GM19238 (cell line): ENCODE results near the gene LGI4.
"Not testable (repeated sequence)": the region's sequence is repeated elsewhere in the genome, so short reads cannot be mapped to it uniquely, and the experiment has no call there.

Experiments used
- DNase-seq: peaks from one replicate; pipeline ENCODE4 v3.0.0; 2011; ENCODE audit warnings: low spot score; ENCODE audit not compliant: insufficient read length

Gene LGI4

GRCh38 chr19:35160629-35161433 is 26.0 kb upstream of the LGI4 start:
- no peak for DNase-seq

GRCh38 chr19:35159606-35160005 is 24.7 kb upstream of the LGI4 start:
- DNase-seq, result no peak

GRCh38 chr19:35157431-35157830 is 22.6 kb upstream of the LGI4 start:
- DNase-seq, result no peak

GRCh38 chr19:35156673-35157014 is 21.8 kb upstream of the LGI4 start:
- no peak for DNase-seq

GRCh38 chr19:35155981-35156672 is 21.3 kb upstream of the LGI4 start:
- no peak for DNase-seq

- peak; percentile 47 for DNase-seq
Observed at GRCh38 chr19:35155441-35155840, 20.6 kb upstream of the LGI4 start.

DNA sequence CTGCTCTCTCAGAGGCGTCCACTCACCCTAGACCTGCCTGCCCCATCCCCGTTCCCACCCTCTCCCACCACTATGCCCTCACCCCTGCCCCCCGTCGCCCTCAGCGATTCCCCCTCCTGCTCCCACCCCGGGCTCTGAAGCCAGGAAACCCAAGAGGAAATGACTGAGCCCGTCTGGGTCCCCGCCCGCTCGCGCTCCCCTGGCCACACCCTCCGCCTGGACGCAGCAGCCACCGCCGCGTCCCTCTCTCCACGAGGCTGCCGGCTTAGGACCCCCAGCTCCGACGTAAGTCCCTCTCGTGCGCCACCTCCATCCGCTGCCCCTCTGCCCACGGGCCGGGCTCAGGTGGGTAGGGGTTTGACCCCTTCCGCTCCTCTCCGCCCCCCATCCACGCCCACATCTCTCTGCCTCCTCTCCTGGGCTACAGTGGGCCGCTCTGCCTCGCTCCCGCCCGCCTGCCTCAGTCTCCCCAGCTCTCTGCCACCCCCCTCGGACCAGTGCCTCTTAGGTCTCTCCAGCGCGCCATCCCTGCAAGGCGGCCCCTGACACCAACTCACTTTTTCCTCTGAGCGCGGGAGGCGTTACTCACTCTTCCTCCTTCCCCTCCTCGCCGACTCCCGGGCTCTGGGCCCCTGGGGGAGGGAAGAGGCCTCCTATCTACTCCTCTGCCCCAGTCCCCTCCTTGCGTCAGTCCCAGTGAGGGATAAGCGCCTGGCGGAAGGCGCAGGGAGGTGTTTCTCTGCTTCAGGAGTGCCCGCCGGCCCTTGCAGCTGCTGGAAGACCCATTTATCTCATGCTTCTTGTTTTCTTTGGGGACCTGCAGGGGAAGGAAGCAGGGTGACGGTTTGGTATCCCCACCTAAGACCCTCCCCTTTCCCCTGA is 19.9 kb upstream of the LGI4 start, which contains the start of gene FXYD5:
Gene FXYD5, plus strand, starts transcription at position 211 of the 882 bp plus-strand sequence. CDS start 816 bp downstream, outside the sequence.
- DNase-seq, result peak; percentile 71

GRCh38 chr19:35153701-35154524 is 19.1 kb upstream of the LGI4 start:
- peak; percentile 70 for DNase-seq

- not testable (repeated sequence) for DNase-seq
Observed at GRCh38 chr19:35153129-35153522, 18.3 kb upstream of the LGI4 start.

GRCh38 chr19:35151273-35152065 is 16.6 kb upstream of the LGI4 start:
- no peak for DNase-seq

DNA sequence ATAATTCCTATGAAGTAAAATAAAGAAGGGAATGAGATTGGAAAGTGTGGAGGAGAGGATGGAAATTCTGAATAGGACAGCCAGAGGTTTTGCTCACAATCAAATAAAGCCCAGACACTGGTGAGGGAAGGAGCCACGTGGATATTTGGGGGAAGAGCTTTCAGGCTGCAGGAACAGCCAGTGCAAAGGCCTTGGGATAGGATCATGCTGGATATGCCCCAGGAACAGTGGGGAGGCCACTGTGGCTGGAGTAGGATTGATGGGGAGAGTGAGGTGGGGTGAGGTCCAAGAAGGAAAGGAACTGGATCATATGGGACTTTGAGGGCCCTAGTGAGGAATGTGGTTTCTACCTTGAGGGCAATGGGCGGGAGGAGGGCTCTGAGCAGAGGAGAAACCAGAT is 15.6 kb upstream of the LGI4 start:
- no peak for DNase-seq

GRCh38 chr19:35149463-35149862 is 14.6 kb upstream of the LGI4 start:
- no peak for DNase-seq

DNA sequence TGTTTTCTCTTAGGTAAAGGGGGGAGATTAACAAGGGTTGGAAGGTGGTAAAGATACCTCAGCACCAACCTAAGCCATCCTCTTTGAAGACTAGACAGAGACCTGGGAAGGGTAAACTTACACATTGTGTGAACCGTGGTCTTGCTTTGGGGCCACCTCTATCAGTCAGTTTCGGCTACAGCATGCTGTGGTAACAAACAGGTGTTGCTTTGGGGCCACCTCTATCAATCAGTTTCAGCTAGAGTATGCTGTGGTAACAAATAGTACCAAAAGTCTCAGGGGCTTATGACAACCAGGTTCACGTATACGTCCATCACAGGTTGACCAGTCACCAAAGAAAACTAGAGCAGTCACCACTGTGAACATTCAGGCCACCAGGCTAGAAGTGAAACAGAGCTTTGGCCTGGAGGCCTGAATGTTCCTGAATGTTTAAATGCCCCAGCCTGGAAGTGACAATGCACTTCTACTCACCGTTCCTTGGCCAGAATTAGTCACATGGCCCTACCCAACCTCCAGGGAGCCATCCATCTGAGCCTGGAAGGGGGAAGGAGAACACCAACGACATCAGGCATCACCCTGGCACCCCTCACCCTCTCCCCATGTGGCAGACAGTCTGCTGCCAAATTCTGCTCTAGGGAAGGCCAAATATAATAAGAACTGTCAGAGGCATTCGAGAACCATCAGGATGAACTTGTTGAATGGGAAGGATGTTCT is 12.0 kb upstream of the LGI4 start:
- DNase-seq, result no peak

DNA sequence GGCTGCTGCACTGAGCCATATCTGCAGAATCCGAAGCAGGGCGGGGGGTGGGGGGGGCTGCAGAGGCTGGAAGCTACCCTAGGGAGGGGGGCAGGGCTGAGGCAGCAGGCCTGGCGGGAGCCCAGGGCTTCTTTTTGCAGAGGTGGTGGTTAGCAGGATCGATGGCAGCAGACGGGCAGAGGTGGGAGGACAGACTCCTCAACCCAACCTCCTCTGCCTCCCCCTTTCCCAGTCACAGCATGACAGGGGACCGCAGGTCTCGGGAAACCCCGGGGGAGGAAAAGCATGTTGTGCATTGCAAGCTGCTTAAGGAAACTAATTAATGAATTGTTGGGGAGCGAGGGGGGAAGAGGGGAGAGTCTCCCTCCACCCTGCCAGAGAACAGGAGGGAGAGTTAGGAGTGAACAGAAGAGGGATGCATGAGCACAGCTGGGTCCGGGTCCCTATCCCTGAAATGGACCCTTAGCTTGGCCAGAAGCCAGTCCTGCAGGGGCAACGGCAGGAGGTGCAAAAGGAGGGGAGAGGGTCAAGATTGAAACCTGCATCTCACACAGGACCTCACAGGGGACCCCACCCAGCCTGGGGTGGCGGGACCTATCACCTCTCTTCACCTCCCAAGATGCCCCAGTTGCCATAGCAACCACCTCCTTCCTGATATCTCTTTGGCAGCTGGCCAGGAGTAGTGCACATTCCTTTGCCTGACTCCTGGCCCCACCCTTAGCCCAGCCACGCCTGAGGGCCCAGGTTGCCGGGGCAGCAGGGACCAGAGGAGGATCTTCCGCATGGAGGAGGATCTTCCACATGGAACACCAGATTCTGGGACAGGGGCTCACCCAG is 10.0 kb upstream of the LGI4 start:
- no peak for DNase-seq

- no peak for DNase-seq
Observed at GRCh38 chr19:35144259-35144599, 9.4 kb upstream of the LGI4 start.

DNA sequence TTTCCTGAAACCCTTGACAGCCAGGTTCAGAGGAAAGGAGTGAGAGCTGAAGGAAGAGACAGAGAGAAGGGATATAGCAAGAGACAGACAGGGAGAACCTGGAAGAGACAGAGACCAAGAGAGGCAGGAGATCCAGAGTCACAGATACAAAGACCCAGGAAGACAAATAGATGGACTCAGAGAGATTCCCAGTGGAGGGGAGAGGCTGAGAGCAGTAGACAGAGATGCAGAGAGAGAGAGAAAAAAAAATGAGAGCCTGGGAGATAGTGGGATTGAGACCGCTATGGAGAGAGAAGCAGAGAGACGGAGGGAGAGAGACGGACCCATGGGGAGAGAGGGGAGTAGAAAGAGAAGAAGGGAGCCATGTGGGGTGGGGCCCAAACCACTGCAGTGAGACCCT is 9.0 kb upstream of the LGI4 start:
- no peak for DNase-seq

DNA sequence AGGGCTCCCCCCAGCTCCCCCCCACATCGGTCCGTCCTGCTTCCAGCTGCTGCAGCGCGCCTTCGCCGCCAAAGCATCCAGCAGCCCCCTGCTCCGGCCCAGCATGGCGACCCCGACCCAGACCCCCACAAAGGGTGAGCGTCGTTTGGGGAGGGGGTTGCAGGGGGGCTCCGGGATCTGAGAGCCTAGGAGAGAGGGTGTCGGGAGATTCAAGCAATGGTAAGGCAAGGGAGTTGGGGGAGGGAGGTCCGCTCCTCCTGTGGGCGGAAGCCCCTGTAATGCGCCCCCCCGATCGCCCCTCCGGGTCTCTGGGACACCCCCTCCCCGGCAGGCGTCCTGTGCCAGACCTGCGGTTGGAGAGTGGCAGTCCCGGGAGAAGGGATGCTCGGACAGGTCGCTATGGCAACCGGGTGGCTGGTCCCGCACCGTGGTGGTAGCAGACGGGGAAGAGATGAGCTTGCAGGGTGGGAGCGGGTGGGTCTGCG is 8.4 kb upstream of the LGI4 start, which contains the start of gene FXYD7:
Gene FXYD7, plus strand, starts transcription at position 25 of the 485 bp plus-strand sequence. Its CDS starts 79 bp downstream, at position 104.
- no peak for DNase-seq

GRCh38 chr19:35142606-35143230 is 7.9 kb upstream of the LGI4 start:
- peak; percentile 64 for DNase-seq
